C4-2B (cell line): ENCODE results near the gene DGKI.

ENCODE experiments used
- H3K27ac ChIP-seq: fragments of 450-650 bp; 2 replicates; pipeline ENCODE4 v1.5.1; 2017
- ZFX ChIP-seq: fragments of 450-650 bp; IDR thresholded peaks from 2 replicates; pipeline ENCODE4 v1.6.1; 2017
- TF ChIP-seq, protein P1 (sequence below): fragments of 450-650 bp; conservative IDR thresholded peaks from 2 replicates; pipeline ENCODE4 v1.5.1; 2017; ENCODE audit warnings: mild to moderate bottlenecking

The DGKI gene

DNA sequence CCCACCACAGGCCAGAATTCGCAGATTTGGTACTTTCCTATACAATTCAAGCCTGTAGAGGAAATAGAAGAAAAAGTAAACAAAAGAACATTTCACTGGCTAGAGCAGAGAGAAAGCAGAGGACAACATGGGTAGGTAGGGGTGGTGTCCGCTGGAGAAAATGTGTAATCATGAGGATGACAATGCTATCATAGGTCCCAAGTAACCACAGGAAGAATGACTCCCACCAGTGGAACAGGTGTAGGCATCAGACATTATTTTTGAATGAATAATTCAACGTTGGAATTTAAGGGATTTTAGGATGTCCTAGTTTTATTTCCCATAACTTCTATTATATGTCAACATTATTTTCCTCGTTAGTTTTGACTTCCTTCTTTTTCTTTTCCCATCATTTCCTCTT lies 248.9 kb downstream of the DGKI start:
- H3K27ac ChIP-seq: no peak overlapping the region
- TF ChIP-seq ZFX: no peak
- TF ChIP-seq, protein P1, sequence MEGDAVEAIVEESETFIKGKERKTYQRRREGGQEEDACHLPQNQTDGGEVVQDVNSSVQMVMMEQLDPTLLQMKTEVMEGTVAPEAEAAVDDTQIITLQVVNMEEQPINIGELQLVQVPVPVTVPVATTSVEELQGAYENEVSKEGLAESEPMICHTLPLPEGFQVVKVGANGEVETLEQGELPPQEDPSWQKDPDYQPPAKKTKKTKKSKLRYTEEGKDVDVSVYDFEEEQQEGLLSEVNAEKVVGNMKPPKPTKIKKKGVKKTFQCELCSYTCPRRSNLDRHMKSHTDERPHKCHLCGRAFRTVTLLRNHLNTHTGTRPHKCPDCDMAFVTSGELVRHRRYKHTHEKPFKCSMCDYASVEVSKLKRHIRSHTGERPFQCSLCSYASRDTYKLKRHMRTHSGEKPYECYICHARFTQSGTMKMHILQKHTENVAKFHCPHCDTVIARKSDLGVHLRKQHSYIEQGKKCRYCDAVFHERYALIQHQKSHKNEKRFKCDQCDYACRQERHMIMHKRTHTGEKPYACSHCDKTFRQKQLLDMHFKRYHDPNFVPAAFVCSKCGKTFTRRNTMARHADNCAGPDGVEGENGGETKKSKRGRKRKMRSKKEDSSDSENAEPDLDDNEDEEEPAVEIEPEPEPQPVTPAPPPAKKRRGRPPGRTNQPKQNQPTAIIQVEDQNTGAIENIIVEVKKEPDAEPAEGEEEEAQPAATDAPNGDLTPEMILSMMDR: no peak

DNA sequence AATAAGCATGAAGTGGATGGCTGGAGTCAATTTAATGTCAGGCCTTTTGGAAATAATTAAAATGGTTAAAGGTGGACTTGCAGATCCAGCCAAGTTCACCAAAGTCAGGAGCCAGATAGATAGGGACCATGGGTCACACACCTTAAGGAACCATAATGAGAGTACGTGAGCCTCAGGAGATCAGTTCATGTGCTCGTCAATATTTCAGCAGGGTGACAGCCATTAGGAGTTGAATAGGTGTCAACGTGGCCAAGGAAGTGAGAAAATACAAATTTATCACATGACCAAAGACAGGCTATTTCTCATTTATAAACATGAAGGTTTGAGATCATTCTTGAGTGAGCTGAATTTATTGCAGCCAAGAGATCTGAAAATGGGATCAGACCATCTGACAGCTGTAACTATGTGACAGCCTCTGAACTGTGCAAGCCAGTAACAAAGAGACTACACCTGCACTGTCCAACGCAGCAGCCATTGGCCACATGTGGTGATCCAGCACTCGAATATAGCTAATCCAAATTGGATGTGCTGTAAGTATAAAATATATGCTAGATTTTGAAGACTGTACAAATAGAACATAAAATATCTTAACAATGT lies 253.6 kb downstream of the DGKI start:
- TF ChIP-seq ZFX: no peak
- TF ChIP-seq, protein P1: no peak

DNA sequence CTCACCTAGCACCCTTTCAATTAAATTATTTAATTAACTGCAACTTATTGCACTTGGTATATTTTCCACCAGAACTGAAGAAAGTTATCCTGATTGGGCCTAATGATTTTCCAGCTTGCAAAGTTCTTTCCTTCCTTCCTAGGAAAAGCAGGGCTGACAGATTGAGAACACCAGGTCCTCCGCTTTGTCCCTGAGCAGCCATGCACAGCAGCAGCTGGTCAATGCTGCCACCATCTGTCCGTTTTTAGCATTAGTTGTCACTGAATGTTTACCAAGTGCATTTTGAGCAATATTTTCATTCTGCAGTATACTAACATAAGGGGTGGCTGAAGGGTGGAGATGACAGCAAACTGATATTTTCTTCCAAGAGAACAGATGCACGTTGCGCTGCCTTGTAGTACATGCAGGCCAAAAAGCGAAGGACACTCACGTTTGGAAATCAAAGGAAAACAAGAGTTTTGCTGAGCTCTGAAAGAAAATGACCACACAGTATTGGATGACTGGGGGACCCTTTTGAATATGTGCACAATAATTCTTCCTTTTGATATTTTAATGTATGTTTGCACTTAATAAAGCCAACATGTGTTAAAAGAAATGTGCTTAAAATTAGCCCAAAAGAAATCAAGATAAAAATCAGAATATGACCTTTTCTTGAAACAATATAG lies 254.4 kb downstream of the DGKI start:
- no peak overlapping the region for H3K27ac ChIP-seq
- no peak for TF ChIP-seq ZFX
- TF ChIP-seq, protein P1: peak; percentile 98

More for the DNA sequence above, 253.6 kb downstream of the DGKI start:
- H3K27ac ChIP-seq: no peak overlapping the region

DNA sequence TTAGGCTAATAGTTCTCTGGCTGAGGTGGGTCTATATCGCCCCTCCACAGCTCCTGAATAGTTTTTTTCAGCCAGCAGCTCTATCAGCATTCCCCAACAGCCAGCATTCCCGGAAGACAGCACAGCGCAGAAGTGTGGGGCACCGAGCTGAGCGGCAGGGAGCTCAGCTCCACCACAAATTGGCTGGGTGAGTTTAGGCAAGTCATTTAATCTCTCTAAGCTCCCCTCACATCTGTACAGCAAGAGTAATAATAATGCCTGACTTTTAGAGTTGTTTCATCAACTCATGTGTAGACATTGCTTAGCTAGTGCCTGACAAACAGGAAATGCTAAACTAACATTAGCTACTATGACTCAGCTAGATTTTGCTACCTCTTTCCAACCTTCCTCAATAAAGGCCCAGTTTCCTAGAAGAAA lies 255.3 kb downstream of the DGKI start:
- H3K27ac ChIP-seq: peak overlapping the region; percentile 35
- TF ChIP-seq, protein P1: no peak
- no peak for TF ChIP-seq ZFX

DNA sequence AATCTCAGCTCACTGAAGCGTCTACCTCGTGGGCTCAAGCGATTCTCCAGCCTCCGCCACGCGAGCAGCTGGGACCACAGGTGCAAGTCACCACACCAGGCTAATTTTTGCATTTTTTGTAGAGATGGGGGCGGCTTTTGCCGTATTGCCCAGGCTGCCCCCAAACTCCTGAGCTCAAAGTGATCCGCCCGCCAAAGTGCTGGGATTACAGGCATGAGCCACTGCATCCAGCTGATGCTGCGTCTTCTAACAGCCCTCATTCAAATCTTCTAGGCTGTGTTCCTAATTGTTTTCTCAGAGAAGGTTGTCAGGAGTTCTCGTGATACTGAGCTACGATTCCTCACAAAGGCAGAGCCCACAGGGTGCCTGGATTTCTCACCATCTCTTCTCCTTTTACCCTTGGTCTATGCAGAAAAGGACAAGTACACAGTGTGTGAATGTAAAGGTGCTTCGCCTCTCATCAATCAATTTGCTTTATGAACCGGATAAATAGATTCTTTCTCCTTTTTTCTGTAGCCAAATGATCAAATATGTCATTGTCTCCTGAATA lies 255.9 kb downstream of the DGKI start:
- H3K27ac ChIP-seq: peak overlapping the region; percentile 35
- no peak for TF ChIP-seq ZFX
- TF ChIP-seq, protein P1: no peak

DNA sequence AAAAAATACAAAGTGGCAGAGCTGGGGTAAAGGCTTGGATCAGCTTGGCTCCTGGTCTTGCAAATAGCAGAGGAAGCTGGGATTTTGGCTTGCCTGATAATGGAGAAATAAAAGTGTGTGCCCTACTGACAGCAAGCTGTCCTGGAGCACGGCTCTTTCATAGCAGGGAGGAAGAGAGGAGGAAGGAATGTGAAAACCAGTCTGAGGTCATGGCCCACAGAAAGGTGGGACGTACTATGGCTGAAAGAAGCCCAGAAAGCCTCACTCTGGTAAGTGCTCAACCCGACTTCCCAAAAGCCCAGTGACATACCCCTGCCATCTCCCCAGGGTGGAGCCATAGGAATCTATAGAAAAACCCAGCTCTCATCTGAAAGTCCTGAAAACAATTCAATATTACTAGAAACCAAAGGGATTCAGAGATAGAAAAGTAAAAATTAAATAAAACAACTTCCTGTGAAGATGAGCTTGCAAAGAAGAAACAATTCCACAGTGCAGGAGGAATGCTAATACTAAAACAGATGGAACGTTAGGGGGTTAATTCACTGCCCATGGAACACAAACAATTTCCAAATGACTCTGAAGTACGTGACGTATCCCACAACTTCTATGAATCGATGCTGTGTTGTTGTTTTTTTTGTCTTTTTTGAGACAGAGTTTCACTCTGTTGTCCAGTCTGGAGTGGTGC lies 256.6 kb downstream of the DGKI start:
- no peak overlapping the region for H3K27ac ChIP-seq
- TF ChIP-seq ZFX: no peak
- TF ChIP-seq, protein P1: no peak

DNA sequence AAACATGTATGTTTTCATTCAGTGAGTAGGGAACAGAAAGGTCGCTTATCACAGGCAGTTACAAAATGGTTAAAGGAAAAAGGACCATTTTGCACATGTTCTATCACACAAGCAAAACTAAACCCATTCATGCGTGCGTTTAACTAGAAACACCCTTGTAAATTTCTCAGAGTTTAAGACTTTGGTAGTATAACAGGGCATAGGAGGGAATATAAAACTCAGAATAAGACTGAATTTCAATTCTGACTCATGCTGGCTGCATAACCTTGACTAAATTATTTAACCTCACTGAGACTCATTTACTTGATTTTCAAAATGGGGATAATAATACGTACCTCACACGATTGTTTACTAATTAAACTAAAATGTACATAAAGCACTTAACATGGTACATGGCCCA lies 259.4 kb downstream of the DGKI start:
- H3K27ac ChIP-seq: no peak overlapping the region
- no peak for TF ChIP-seq ZFX
